Omental fat pad (tissue), 4 donors: ENCODE data around the gene CTBP1. TPM values are rescaled to one million over a fixed set of nuclear protein-coding genes. Genes with fewer than 3 reads are reported as not detected.
A peak's percentile ranks its signal among the peaks of the same experiment; 100 is the strongest.

Experiments used
- ATAC-seq: fragments of 150-250 bp; one replicate; pipeline ENCODE4 v1.9.1; 2016; ENCODE audit warnings: mild to moderate bottlenecking, moderate library complexity; ENCODE audit not compliant: low FRiP score
- DNase-seq: peaks from one replicate; pipeline ENCODE4 v3.0.0-alpha.2; 2019; ENCODE audit warnings: low spot score
- CTCF ChIP-seq, 3 donors: fragments of 450-650 bp; IDR thresholded peaks; one replicate each; pipeline ENCODE4 v1.5.1; 2016 to 2017; ENCODE audit warnings: antibody characterized with exemption in 3 of 3, mild to moderate bottlenecking in 3 of 3, moderate library complexity in 2 of 3
- total RNA-seq, 4 donors: library from RNA; depleted of rRNA; stranded (reverse); fragments of >200 nt; gene quantifications; one replicate each; pipeline ENCODE4 v1.1.0, GENCODE V29; 2016

Gene CTBP1
- total RNA-seq, 4 donors from 2014 or later: 102 to 137 (median 132) TPM

GRCh38 chr4:1208266-1208961 is 40.5 kb downstream of the CTBP1 start:
- ATAC-seq (no peak), DNase-seq (no peak)
- no peak for TF ChIP-seq CTCF (IDR thresholded peaks at IDR 0.05)

GRCh38 chr4:1207603-1208265 is 41.2 kb downstream of the CTBP1 start:
- ATAC-seq (no peak), DNase-seq (no peak)
- TF ChIP-seq CTCF (IDR thresholded peaks at IDR 0.05): no peak

DNA sequence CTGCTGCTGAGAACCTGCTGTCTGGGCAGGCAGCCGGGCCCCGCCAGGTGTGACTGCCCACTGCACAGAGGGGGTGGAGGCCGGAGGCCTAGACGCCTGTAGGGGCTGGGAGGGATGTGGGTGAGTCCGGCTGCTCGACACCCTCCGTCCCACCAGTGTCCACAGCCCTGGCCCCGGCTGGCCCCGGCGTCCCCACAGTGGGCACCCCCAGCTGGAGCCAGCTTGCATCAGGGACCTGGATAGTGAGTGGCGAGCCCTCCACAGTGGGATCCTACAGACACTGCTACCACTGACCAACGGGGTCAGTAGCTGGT is 41.8 kb downstream of the CTBP1 start:
- ATAC-seq (no peak), DNase-seq (peak; percentile 12)
- no peak for TF ChIP-seq CTCF (IDR thresholded peaks at IDR 0.05)

DNA sequence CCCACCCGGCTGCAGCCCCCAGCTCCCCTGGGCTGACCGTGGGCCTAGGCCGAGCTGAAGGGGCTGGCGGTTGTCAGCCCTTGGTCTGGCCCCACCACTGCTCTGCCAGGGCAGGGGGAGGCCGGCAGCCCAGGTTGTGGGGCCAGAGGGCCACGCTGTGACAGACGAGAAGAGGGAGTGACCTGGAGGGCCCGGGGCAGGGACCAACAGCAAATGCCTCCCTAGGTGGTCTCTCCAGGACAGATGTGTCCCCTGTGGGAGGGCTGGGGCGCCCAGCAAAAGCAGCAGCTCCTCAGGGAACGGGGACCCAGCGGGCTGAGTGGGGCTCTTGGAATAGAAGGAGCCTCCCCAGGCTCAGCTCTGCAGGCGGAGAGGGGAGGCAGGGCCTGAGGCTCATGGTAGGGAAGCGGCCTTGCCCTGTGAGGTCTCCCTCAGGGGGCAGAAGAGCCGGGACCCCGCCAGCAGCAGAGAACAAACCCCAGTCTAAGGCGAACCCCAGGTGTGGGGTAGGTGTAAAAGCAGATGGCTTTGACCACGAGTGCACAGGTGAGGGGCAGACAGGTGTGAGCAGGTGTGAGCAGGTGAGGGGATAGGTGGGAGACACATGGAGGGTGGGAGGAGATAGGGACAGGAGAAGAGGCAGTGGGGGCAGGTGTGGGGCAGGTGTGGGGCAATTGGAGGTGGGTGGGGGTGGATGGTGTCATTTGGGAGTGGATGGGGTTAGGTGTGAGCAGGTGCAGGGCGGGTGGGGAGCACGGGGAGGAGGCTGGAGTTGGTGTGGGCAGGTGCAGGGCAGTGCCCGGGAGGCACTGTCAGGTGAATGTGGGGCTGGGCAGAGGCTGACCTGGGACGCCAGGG is 42.4 kb downstream of the CTBP1 start:
- no peak for TF ChIP-seq CTCF (IDR thresholded peaks at IDR 0.05)
- ATAC-seq (no peak), DNase-seq (peak; percentile 16)

DNA sequence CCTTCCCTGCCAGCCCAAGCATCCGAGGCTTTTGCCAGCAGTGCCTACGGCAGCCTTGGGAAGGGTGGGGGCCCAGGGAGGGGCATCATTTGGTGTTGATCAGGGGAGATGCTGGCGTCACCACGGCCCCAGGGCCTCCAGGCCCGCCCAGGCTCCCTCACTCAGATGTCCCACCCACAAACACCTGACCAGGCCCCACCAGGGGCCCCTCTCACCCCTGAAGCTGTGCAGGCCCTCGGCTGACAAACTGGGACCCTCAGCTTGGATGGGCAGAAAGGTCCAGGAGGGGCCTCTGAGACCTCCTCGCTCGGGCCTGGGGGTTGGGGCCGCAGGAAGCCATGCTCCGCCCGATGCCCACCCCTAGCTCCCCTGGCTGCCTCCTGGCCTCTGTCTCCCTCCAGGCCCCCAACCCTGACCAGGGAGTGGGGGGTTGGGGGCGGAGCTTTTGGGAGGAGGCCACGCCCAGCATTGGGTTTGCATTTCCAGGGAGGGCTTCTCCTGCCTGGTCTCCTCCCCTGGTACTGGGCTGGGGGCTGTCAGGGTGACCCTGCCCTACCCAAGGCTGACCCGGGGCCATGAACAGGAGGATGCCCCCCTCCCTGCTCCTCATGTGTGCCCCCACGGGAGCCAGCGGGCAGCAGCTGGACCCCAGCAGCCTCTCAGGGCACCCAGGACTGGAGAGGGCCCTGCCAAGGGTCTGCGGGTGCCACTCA is 43.2 kb downstream of the CTBP1 start:
- no peak for TF ChIP-seq CTCF (IDR thresholded peaks at IDR 0.05)
- ATAC-seq (no peak), DNase-seq (peak; percentile 8)

DNA sequence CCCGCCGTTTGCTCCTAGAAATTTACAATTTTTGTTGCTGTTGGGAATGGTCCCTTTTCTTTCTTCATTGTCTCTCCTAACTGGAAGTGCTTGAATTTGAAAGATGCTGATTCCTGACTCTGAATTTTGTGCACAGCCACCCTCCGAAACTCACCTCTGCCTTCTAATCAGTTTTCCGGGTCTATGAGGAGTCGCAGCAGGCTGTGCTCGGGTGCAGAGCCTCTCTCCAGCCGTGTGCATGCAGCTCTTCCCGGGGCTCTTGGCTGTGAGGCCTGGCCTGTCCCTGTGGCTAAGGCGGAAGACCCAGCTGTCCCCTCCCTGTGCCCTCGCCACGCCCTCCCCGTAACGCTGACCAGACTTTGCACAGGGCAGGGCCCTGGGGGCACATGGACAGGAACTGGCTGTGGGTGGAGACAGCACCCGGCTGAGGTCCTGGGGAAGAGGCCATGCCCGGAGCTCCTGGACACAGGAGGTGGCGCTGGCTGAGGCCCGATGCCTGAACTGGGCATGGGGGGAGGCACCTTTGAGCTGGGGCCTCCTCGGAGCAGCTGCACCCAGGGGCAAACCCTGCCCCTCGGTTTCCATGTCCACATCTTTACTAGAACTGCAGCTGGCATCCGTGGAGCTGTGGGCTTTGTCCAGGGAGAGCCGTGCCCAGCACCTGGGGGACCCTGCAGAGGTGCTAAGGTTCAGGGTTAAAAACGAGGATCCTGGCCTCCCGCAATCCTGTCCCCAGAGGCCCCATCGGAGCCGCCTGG is 43.9 kb downstream of the CTBP1 start:
- DNase-seq (peak; percentile 12), ATAC-seq (no peak)
- TF ChIP-seq CTCF (IDR thresholded peaks at IDR 0.05): no peak
